ENCODE data around the gene E2F3.

DNA sequence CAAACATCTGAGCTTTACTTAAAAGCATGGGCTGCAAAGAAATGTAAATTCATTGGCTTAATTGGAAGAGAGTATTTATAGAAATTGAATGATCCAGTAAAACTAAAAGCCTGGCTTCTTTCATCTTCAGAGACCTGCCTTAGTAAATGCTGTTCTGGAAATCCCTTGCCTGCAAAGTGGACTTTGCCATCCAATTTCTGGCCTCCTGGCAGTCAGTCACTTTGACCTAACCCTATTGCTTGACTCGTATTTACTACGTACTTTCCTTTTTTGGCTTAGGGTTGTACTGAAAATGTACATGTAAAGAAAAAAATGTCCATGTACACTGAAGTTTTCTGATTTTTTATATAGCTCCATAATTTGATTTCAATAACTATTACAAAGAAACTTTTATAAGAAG is 47.1 kb downstream of the E2F3 start:
- TF ChIP-seq, protein P1, sequence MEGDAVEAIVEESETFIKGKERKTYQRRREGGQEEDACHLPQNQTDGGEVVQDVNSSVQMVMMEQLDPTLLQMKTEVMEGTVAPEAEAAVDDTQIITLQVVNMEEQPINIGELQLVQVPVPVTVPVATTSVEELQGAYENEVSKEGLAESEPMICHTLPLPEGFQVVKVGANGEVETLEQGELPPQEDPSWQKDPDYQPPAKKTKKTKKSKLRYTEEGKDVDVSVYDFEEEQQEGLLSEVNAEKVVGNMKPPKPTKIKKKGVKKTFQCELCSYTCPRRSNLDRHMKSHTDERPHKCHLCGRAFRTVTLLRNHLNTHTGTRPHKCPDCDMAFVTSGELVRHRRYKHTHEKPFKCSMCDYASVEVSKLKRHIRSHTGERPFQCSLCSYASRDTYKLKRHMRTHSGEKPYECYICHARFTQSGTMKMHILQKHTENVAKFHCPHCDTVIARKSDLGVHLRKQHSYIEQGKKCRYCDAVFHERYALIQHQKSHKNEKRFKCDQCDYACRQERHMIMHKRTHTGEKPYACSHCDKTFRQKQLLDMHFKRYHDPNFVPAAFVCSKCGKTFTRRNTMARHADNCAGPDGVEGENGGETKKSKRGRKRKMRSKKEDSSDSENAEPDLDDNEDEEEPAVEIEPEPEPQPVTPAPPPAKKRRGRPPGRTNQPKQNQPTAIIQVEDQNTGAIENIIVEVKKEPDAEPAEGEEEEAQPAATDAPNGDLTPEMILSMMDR (IDR thresholded peaks at IDR 0.05) = no peak
- TF ChIP-seq POLR2A (IDR thresholded peaks at IDR 0.05) = no peak

Data from uterus (tissue), 2 donors.